SK-N-SH (cell line): ENCODE measurements around the gene PKP2.

Source experiments
- YY1 ChIP-seq: IDR thresholded peaks from 2 replicates; pipeline ENCODE4 v1.4.0; 2012; ENCODE audit warnings: low read depth, mild to moderate bottlenecking
- TF ChIP-seq, protein P1 (sequence below): IDR thresholded peaks from 2 replicates; pipeline ENCODE4 v1.4.0; 2012; ENCODE audit warnings: low read depth, borderline replicate concordance

- TF ChIP-seq, protein P1, sequence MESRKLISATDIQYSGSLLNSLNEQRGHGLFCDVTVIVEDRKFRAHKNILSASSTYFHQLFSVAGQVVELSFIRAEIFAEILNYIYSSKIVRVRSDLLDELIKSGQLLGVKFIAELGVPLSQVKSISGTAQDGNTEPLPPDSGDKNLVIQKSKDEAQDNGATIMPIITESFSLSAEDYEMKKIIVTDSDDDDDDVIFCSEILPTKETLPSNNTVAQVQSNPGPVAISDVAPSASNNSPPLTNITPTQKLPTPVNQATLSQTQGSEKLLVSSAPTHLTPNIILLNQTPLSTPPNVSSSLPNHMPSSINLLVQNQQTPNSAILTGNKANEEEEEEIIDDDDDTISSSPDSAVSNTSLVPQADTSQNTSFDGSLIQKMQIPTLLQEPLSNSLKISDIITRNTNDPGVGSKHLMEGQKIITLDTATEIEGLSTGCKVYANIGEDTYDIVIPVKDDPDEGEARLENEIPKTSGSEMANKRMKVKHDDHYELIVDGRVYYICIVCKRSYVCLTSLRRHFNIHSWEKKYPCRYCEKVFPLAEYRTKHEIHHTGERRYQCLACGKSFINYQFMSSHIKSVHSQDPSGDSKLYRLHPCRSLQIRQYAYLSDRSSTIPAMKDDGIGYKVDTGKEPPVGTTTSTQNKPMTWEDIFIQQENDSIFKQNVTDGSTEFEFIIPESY = no peak
- TF ChIP-seq YY1 = no peak
Measured at GRCh38 chr12:32780071-32780470, 116.5 kb downstream of the PKP2 start.
